ENCODE data around the gene MGAM2.

Gene MGAM2

DNA sequence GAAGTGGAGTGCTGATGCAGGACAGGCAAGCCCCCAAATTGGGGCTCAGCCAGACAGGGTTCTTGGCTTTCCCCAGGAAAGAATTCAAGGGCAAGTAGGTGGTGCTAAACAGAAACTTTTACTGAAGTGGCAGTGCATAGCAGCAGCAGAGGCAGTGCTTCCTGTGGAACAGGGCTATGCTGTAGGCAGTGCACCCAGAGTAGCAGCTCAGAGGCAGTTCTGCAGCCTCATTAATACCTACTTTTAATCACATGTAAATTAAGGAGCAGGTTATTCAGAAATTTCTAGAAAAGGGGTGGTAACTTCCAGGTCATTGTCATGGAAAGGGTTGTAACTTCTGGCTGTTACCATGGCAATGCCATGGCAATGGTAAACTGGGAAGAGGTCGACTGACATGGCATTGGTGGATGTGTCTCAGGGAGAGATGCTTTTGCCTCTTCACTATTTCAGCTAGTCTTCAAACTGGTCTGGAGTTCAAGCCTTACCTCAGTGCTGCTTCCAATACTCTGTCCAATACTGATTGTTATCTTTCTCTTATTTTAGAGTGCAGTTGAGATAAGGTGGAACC, 117.1 kb downstream of the MGAM2 start:
- H3K27ac Mint-ChIP-seq = no peak overlapping the region
- intact Hi-C loops (cut with micrococcal nuclease) = no loop called here
- H3K4me3 Mint-ChIP-seq = no peak overlapping the region
- no peaks in the 10 kb centered on the region for H3K36me3 Mint-ChIP-seq (ENCODE audit: low read depth)
- H3K27me3 Mint-ChIP-seq = peaks cover 3% of the 10 kb centered on the region
- H3K4me1 Mint-ChIP-seq (ENCODE audit: low read depth) = peaks cover 5% of the 10 kb centered on the region
- H3K9me3 Mint-ChIP-seq = no peaks in the 10 kb centered on the region

DNA sequence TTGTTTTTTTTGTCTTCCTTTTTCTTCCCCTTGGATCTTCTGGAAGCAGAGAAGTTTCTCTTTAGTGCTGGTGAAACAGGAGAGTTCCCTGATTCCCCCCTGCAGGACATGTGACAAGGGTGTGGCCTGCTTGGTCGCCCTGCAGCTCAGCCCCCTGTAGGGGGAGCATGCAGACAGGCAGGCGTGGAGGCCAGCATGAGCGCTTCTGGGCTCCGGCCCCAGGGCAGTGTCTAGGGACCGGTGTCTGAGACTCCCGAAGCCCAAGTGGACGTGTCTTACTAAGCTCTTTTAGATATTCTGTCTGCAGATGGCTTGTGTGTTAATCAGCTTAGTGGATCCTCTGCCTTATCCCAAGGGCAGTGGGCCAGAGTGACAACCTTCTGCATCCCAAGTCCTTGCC, 120.2 kb downstream of the MGAM2 start:
- Mint-ChIP-seq H3K27me3 (peaks cover 3% of the 10 kb centered on the region), H3K36me3 (ENCODE audit: low read depth) (no peaks in the 10 kb centered on the region), H3K27ac (no peak overlapping the region), H3K4me3 (no peak overlapping the region), H3K9me3 (no peaks in the 10 kb centered on the region), H3K4me1 (ENCODE audit: low read depth) (peaks cover 5% of the 10 kb centered on the region)
- intact Hi-C loops (cut with micrococcal nuclease) = no loop called here

DNA sequence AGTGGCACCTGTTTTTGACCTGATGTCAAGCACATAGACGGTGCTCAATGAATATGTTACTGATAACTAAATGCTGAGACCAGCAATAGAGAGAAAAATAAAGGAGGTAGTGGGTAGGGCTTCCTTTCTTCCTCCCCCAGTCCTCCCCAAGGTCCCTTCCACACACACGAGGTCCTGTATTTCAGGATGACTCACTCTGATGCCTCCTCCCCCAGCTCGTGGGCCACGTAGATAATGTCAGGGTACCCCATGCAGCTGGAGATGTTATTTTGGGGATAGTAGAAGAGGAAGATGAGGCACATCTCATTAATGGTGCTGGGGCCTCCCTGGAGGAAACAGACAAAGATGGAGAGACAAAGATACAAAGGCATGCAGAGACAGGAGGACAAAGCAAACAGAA, 129.0 kb downstream of the MGAM2 start:
- H3K36me3 Mint-ChIP-seq (ENCODE audit: low read depth) = no peaks in the 10 kb centered on the region
- no peaks in the 10 kb centered on the region for H3K27me3 Mint-ChIP-seq
- intact Hi-C loops (cut with micrococcal nuclease) = no loop called here
- H3K4me1 Mint-ChIP-seq (ENCODE audit: low read depth) = peaks cover 5% of the 10 kb centered on the region
- no peaks in the 10 kb centered on the region for H3K9me3 Mint-ChIP-seq
- no peak overlapping the region for H3K27ac Mint-ChIP-seq
- no peak overlapping the region for H3K4me3 Mint-ChIP-seq

DNA sequence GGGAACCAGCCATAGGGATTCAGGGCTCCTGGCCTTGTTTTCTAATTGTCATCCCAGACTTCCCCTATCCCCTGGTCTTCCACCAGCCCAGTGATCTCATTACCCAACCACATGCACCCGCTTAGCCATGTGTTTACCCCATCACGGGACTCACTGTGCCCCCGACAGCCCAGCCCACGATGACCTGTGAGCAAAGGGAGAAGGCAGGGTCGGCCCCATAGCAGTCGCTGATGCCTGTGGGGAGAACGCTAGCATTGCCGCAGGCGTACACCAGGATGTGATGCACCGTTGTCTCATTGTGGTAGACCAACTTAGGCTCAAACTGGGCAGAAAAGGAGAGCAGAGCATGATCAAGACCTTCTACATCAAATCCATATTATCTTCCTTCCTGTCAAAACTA, 132.3 kb downstream of the MGAM2 start:
- Mint-ChIP-seq H3K27ac (no peak overlapping the region), H3K4me3 (no peak overlapping the region), H3K9me3 (no peaks in the 10 kb centered on the region), H3K36me3 (ENCODE audit: low read depth) (no peaks in the 10 kb centered on the region), H3K27me3 (no peaks in the 10 kb centered on the region), H3K4me1 (ENCODE audit: low read depth) (peaks cover 5% of the 10 kb centered on the region)
- intact Hi-C loops (cut with micrococcal nuclease) = no loop called here

DNA sequence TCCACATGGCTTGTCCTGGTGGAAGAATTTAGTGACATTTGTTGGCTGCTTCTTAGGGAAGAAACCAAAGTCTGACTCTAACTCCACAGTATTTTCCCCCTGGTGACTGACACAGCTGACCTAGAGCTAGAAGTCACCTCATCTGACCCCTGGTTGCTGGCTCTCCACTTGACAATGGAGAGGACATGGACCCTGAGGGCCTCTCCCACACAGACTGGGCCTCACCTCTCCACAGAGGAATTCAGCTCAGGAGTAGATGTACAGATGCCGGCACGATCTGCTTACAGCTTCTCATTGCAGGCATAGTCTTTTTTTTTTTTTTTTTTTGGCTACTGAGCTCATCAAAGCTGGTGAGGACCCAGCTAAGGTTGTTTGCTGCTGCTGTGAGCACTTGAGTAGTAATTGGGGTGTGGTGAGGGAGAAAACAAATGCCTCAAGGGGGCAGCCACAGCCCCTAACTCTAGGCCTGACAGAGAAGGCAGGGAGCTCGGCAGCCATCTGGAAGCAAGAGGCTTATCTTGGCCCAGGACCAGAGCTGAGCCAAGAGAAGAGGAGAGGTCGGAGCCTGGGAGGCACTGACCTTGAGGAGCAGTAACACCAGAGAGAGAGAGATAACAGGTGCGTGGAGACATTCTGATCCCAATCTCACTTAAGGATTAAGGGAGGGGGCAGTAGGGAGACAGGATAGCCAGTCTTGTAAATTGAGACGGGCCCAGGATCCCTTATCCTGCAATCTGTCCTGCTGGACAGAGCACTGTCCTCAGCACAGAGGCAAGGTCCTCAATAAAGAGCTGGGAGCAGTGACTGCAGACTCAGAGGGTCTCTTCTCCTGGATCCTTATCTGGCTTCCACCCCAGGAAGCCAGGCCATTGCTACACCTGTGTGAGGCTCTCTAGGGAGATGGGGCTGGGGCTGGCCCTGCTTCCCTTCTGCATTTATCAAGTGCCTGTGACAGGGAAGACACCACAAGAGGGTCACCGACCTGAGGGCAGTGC, 136.9 kb downstream of the MGAM2 start:
- Mint-ChIP-seq H3K27ac (no peak overlapping the region), H3K27me3 (no peaks in the 10 kb centered on the region), H3K4me3 (no peak overlapping the region), H3K36me3 (ENCODE audit: low read depth) (no peaks in the 10 kb centered on the region), H3K9me3 (no peaks in the 10 kb centered on the region), H3K4me1 (ENCODE audit: low read depth) (no peaks in the 10 kb centered on the region)
- intact Hi-C loops (cut with micrococcal nuclease) = no loop called here

DNA sequence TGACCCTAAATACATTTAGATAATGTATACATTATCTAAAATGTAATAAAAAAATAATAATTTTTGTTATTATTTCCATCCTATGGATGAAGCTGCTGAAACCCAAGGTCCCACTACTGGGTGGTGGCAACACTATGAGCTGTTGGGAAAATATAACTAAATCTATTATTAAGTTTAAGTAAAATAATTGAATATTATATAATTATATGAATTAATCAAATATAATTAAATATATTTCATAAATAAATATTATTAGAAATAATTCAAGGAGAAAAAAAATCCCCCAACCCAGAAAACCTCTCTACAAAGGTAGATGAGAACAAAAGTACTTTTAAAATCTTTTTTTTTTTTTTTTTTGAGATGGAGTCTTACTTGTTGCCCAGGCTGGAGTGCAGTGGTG, 138.4 kb downstream of the MGAM2 start:
- no peaks in the 10 kb centered on the region for H3K27me3 Mint-ChIP-seq
- no peaks in the 10 kb centered on the region for H3K36me3 Mint-ChIP-seq (ENCODE audit: low read depth)
- no peaks in the 10 kb centered on the region for H3K9me3 Mint-ChIP-seq
- no peaks in the 10 kb centered on the region for H3K4me1 Mint-ChIP-seq (ENCODE audit: low read depth)
- H3K27ac Mint-ChIP-seq = no peak overlapping the region
- H3K4me3 Mint-ChIP-seq = no peak overlapping the region
- intact Hi-C loops (cut with micrococcal nuclease) = no loop called here

DNA sequence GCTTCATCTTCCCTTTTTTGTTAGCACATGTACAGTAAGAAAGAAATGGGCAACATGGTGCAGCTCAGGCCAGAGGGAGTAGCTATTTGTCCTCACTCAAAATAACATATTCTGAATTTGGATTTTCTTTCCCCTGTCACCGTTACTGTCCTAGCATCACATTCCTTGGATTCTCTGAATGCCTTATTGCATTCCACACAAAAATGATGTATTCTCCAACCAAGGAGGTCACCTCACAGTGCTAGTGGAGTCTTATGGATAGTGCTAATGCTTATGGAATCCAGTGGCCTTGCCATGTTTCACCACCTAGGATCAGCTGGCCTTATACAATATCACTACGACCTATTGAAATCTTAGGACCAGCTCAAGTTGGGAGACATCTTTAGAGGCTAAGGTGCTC, 139.2 kb downstream of the MGAM2 start:
- Mint-ChIP-seq H3K4me3 (no peak overlapping the region), H3K36me3 (ENCODE audit: low read depth) (no peaks in the 10 kb centered on the region), H3K27me3 (no peaks in the 10 kb centered on the region), H3K27ac (no peak overlapping the region), H3K4me1 (ENCODE audit: low read depth) (no peaks in the 10 kb centered on the region), H3K9me3 (no peaks in the 10 kb centered on the region)
- intact Hi-C loops (cut with micrococcal nuclease) = no loop called here

DNA sequence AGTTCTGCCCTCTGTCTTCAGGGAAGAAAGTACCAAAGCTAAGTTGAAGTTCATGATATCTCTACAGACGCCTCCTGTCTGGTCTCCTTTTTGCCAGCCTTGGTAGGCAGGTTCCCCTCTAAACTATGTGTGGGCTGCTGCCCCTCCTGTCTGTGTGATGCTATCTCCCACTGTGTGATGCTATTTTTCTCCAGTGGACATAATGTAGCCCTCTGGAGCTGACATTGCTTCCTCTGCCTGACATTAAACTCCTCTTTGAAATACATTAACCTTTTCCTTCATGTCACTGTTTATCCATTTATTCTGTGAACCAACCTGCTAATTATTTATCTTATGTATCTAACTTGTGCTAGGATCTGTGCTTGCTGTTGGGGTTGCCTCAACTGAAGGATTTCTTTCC, 146.4 kb downstream of the MGAM2 start, which contains the start of gene PRSS58:
Gene PRSS58, minus strand, starts transcription at position 101 of the 400 bp plus-strand sequence. CDS start 351 bp downstream, outside the sequence.
- intact Hi-C loops (cut with micrococcal nuclease) = no loop called here
- Mint-ChIP-seq H3K27ac (no peak within 1 kb of the TSS), H3K36me3 (ENCODE audit: low read depth) (no peaks in the 10 kb centered on the region), H3K27me3 (no peaks in the 10 kb centered on the region), H3K4me3 (no peak within 1 kb of the TSS), H3K9me3 (no peaks in the 10 kb centered on the region), H3K4me1 (ENCODE audit: low read depth) (no peaks in the 10 kb centered on the region)

DNA sequence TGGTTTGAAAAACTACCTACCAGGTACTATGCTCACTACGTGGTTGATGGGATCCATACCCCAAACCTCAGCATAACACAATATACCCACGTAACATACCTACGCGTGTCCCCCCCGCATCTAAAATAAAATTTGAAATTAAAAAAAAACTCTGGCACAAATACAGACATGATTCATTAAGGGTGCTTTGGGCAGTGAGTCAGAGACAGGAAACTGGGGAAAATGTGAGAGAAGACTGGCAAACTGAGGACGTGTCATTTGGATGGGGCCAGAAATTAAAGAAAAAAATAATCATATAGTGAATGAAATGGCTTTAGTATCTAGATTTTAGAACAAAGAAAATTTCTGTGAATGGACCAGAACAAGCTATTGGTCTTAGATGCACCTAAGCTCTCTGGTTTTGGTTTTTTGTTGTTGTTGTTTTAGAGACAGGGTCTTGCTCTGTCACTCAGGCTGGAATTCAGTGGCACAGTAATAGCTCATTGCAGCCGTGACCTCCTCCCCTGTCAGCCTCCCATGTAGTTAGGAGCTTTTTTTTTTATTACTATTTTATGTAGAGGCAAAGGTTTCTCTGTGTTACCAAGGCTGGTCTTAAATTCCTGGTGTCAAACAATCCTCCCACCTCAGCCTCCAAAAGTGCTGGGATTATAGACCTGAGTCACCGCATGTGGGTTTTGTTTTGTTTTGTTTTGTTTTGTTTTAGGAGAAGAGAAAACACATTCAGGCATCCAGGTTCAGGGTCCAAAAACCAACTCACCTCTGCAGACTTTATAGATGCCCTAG, 152.3 kb downstream of the MGAM2 start:
- Mint-ChIP-seq H3K27ac (no peak overlapping the region), H3K36me3 (ENCODE audit: low read depth) (no peaks in the 10 kb centered on the region), H3K9me3 (no peaks in the 10 kb centered on the region), H3K4me1 (ENCODE audit: low read depth) (no peaks in the 10 kb centered on the region), H3K27me3 (no peaks in the 10 kb centered on the region), H3K4me3 (no peak overlapping the region)
- intact Hi-C loops (cut with micrococcal nuclease) = no loop called here
